Midbrain (tissue), 1 donor: ENCODE data around the gene CHRND.

Experiments used
- DNase-seq: peaks from one replicate; lab custom pipeline; 2025; lab: John Stamatoyannopoulos, UW

Gene CHRND

GRCh38 chr2:232525791-232526371 is at the start of gene CHRND:
CHRND (plus strand) TSS chr2:232526160; CDS start chr2:232526216, 56 bp downstream.
- peak; percentile 67 for DNase-seq

GRCh38 chr2:232476791-232477190 is 49.2 kb upstream of the CHRND start:
- no peak for DNase-seq

- DNase-seq, result no peak
Measured at GRCh38 chr2:232477751-232478510, 48.0 kb upstream of the CHRND start.

GRCh38 chr2:232478571-232479340 is 47.2 kb upstream of the CHRND start:
- DNase-seq, result no peak

- no peak for DNase-seq
Measured at GRCh38 chr2:232479341-232480200, 46.4 kb upstream of the CHRND start.

GRCh38 chr2:232480201-232481190 is 45.5 kb upstream of the CHRND start:
- no peak for DNase-seq

GRCh38 chr2:232481322-232482140 is 44.4 kb upstream of the CHRND start:
- no peak for DNase-seq

- no peak for DNase-seq
Measured at GRCh38 chr2:232482301-232483238, 43.4 kb upstream of the CHRND start.

GRCh38 chr2:232483311-232483922 is 42.5 kb upstream of the CHRND start:
- DNase-seq, result no peak

GRCh38 chr2:232483923-232484627 is 41.9 kb upstream of the CHRND start:
- DNase-seq, result no peak

- DNase-seq, result no peak
Measured at GRCh38 chr2:232484628-232485347, 41.2 kb upstream of the CHRND start.

- no peak for DNase-seq
Measured at GRCh38 chr2:232485348-232485756, 40.6 kb upstream of the CHRND start.

- DNase-seq, result no peak
Measured at GRCh38 chr2:232485757-232486557, 40.0 kb upstream of the CHRND start.

GRCh38 chr2:232486558-232487384 is 39.2 kb upstream of the CHRND start:
- no peak for DNase-seq
